ENCODE data around the gene RNPEP.

The RNPEP gene

DNA sequence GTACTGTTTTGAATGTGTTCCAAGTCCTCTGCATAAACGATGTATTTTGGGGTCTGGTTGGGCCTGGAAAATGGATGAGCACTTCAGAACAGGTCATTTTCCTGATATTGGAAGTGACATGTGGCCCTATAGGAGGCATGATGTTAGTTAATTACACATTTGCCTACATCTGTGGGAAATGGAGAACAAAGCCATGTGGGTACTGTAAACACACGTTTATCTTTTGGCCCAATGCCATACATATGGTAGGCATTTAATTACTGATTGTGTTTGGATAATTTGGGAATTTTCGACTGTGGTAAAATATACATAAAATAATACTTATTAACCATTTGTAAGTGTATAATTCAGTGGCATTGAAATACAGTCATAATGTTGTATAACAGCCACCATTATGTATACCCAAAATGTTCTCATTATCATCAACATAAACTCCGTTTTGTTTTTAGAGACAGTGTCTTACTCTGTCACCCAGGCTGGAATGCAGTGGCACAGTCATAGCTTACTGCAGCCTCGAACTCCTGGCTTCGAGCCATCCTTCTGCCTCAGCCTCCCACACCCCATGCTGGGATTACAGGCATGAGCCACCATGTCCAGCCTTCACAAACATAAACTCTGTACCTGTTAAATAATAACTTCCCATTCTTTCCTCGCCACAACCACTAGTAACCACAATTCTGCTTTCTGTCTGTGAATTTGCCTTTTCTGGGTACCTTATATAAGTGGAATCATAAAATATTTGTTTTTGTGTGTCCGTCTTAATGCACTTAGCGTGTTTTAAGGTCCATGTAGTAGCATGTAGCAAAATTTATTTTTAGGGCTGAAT, 11.9 kb upstream of the RNPEP start:
- Histone ChIP-seq H3K4ac (ENCODE audit: low read depth, low read length) (no peak overlapping the region), H2AFZ (ENCODE audit: insufficient read depth, low read length, poor library complexity) (no peak overlapping the region), H4K8ac (ENCODE audit: low read depth, low read length) (no peak overlapping the region), H3K36me3 (ENCODE audit: control insufficient read depth in 1 of 2, insufficient read depth in 2 of 2, low read length in 2 of 2) (peaks cover 18 to 25% of the 10 kb centered on the region in 2 experiments), H3K4me2 (ENCODE audit: low read length) (no peak overlapping the region), H3K27me3 (ENCODE audit: insufficient read depth, low read length) (no peaks in the 10 kb centered on the region), H3K4me3 (ENCODE audit: low read depth, low read length) (no peak overlapping the region), H3K79me2 (ENCODE audit: control insufficient read depth, insufficient read depth, low read length, poor library complexity) (no peaks in the 10 kb centered on the region), H3K18ac (ENCODE audit: low read length) (no peak overlapping the region), H4K91ac (ENCODE audit: low read depth, low read length) (no peak overlapping the region), H3K23ac (ENCODE audit: low read length) (no peak overlapping the region), H3K27ac (ENCODE audit: low read depth, low read length) (no peak overlapping the region), H2BK12ac (ENCODE audit: low read length) (no peak overlapping the region), H3K79me1 (ENCODE audit: low read length) (no peaks in the 10 kb centered on the region), H3K14ac (ENCODE audit: low read length) (no peak overlapping the region), H2BK5ac (ENCODE audit: low read depth, low read length, poor library complexity) (no peak overlapping the region), H3K9me3 (ENCODE audit: insufficient read depth, low read depth, low read length) (no peaks in the 10 kb centered on the region), H2AK5ac (ENCODE audit: low read length) (no peak overlapping the region), H4K12ac (ENCODE audit: low read depth, low read length) (no peak overlapping the region), H2BK120ac (ENCODE audit: insufficient read depth, low read length, poor library complexity) (no peak overlapping the region), H3K4me1 (ENCODE audit: control insufficient read depth in 1 of 2, insufficient read depth in 2 of 2, low read length in 2 of 2) (no peaks in the 10 kb centered on the region), H3K9ac (ENCODE audit: low read length) (no peak overlapping the region)
- no CpG with 5 or more reads among the region's 9 CpGs for WGBS (ENCODE audit: extremely low coverage, insufficient coverage, insufficient read length)
- no peak for DNase-seq

- Histone ChIP-seq H2BK5ac (ENCODE audit: low read depth, low read length, poor library complexity) (no peak overlapping the region), H3K4me2 (ENCODE audit: low read length) (peak overlapping the region; percentile 49), H3K4me1 (ENCODE audit: control insufficient read depth in 1 of 2, insufficient read depth in 2 of 2, low read length in 2 of 2) (peaks cover 2 to 4% of the 10 kb centered on the region in 2 experiments), H2BK120ac (ENCODE audit: insufficient read depth, low read length, poor library complexity) (no peak overlapping the region), H3K27me3 (ENCODE audit: insufficient read depth, low read length) (no peaks in the 10 kb centered on the region), H3K4me3 (ENCODE audit: low read depth, low read length) (peak overlapping the region; percentile 94), H3K36me3 (ENCODE audit: control insufficient read depth in 1 of 2, insufficient read depth in 2 of 2, low read length in 2 of 2) (no peaks in the 10 kb centered on the region), H2BK12ac (ENCODE audit: low read length) (no peak overlapping the region), H3K9me3 (ENCODE audit: insufficient read depth, low read depth, low read length) (no peaks in the 10 kb centered on the region), H3K14ac (ENCODE audit: low read length) (no peak overlapping the region), H3K27ac (ENCODE audit: low read depth, low read length) (no peak overlapping the region), H3K79me2 (ENCODE audit: control insufficient read depth, insufficient read depth, low read length, poor library complexity) (peaks cover 11% of the 10 kb centered on the region), H3K79me1 (ENCODE audit: low read length) (peaks cover 6% of the 10 kb centered on the region), H2AFZ (ENCODE audit: insufficient read depth, low read length, poor library complexity) (no peak overlapping the region), H4K8ac (ENCODE audit: low read depth, low read length) (peak overlapping the region; percentile 1), H3K9ac (ENCODE audit: low read length) (no peak overlapping the region), H2AK5ac (ENCODE audit: low read length) (no peak overlapping the region), H4K12ac (ENCODE audit: low read depth, low read length) (no peak overlapping the region), H3K18ac (ENCODE audit: low read length) (no peak overlapping the region), H4K91ac (ENCODE audit: low read depth, low read length) (no peak overlapping the region), H3K4ac (ENCODE audit: low read depth, low read length) (no peak overlapping the region), H3K23ac (ENCODE audit: low read length) (no peak overlapping the region)
- DNase-seq, result no peak
- WGBS (ENCODE audit: extremely low coverage, insufficient coverage, insufficient read length), result no CpG with 5 or more reads among the region's 31 CpGs
Measured at GRCh38 chr1:201982082-201982622, 296 bp upstream of the RNPEP start.

- peak in 1 of 2 donors; percentile 87 for DNase-seq
- no peaks in the 10 kb centered on the region for H3K9me3 ChIP-seq (ENCODE audit: insufficient read depth, low read depth, low read length)
- H3K4me2 ChIP-seq (ENCODE audit: low read length), result peak overlapping the region; percentile 89
- no peaks in the 10 kb centered on the region for H3K27me3 ChIP-seq (ENCODE audit: insufficient read depth, low read length)
- H3K79me2 ChIP-seq (ENCODE audit: control insufficient read depth, insufficient read depth, low read length, poor library complexity), result peaks cover 11% of the 10 kb centered on the region
- peak overlapping the region; percentile 98 for H4K8ac ChIP-seq (ENCODE audit: low read depth, low read length)
- H3K36me3 ChIP-seq (ENCODE audit: control insufficient read depth in 1 of 2, insufficient read depth in 2 of 2, low read length in 2 of 2), result peaks cover 0 to under 1% of the 10 kb centered on the region in 2 experiments
- H3K14ac ChIP-seq (ENCODE audit: low read length), result peak overlapping the region; percentile 57
- no peak overlapping the region for H2BK12ac ChIP-seq (ENCODE audit: low read length)
- peak overlapping the region; percentile 39 for H4K12ac ChIP-seq (ENCODE audit: low read depth, low read length)
- no peak overlapping the region for H3K23ac ChIP-seq (ENCODE audit: low read length)
- no peak overlapping the region for H2BK5ac ChIP-seq (ENCODE audit: low read depth, low read length, poor library complexity)
- peak overlapping the region; percentile 94 for H3K4me3 ChIP-seq (ENCODE audit: low read depth, low read length)
- H3K4me1 ChIP-seq (ENCODE audit: control insufficient read depth in 1 of 2, insufficient read depth in 2 of 2, low read length in 2 of 2), result peaks cover 2 to 4% of the 10 kb centered on the region in 2 experiments
- H3K18ac ChIP-seq (ENCODE audit: low read length), result no peak overlapping the region
- no peak overlapping the region for H2AK5ac ChIP-seq (ENCODE audit: low read length)
- peak overlapping the region; percentile 86 for H4K91ac ChIP-seq (ENCODE audit: low read depth, low read length)
- H2BK120ac ChIP-seq (ENCODE audit: insufficient read depth, low read length, poor library complexity), result no peak overlapping the region
- peak overlapping the region; percentile 87 for H2AFZ ChIP-seq (ENCODE audit: insufficient read depth, low read length, poor library complexity)
- no CpG with 5 or more reads among the region's 11 CpGs for WGBS (ENCODE audit: extremely low coverage, insufficient coverage, insufficient read length)
- peak overlapping the region; percentile 65 for H3K27ac ChIP-seq (ENCODE audit: low read depth, low read length)
- peak overlapping the region; percentile 73 for H3K9ac ChIP-seq (ENCODE audit: low read length)
- no peak overlapping the region for H3K4ac ChIP-seq (ENCODE audit: low read depth, low read length)
- H3K79me1 ChIP-seq (ENCODE audit: low read length), result peaks cover 6% of the 10 kb centered on the region
Measured at GRCh38 chr1:201983380-201983805, 945 bp downstream of the RNPEP start.

- Histone ChIP-seq H3K79me2 (ENCODE audit: control insufficient read depth, insufficient read depth, low read length, poor library complexity) (peaks cover 11% of the 10 kb centered on the region), H4K12ac (ENCODE audit: low read depth, low read length) (no peak overlapping the region), H3K23ac (ENCODE audit: low read length) (no peak overlapping the region), H2BK120ac (ENCODE audit: insufficient read depth, low read length, poor library complexity) (no peak overlapping the region), H3K18ac (ENCODE audit: low read length) (no peak overlapping the region), H2BK5ac (ENCODE audit: low read depth, low read length, poor library complexity) (no peak overlapping the region), H3K27ac (ENCODE audit: low read depth, low read length) (no peak overlapping the region), H3K4me2 (ENCODE audit: low read length) (no peak overlapping the region), H2AK5ac (ENCODE audit: low read length) (no peak overlapping the region), H2AFZ (ENCODE audit: insufficient read depth, low read length, poor library complexity) (no peak overlapping the region), H3K9me3 (ENCODE audit: insufficient read depth, low read depth, low read length) (no peaks in the 10 kb centered on the region), H2BK12ac (ENCODE audit: low read length) (no peak overlapping the region), H3K79me1 (ENCODE audit: low read length) (peaks cover 6% of the 10 kb centered on the region), H3K4me3 (ENCODE audit: low read depth, low read length) (no peak overlapping the region), H3K9ac (ENCODE audit: low read length) (no peak overlapping the region), H3K4me1 (ENCODE audit: control insufficient read depth in 1 of 2, insufficient read depth in 2 of 2, low read length in 2 of 2) (peaks cover 2 to 4% of the 10 kb centered on the region in 2 experiments), H3K14ac (ENCODE audit: low read length) (no peak overlapping the region), H4K8ac (ENCODE audit: low read depth, low read length) (no peak overlapping the region), H4K91ac (ENCODE audit: low read depth, low read length) (no peak overlapping the region), H3K27me3 (ENCODE audit: insufficient read depth, low read length) (no peaks in the 10 kb centered on the region), H3K36me3 (ENCODE audit: control insufficient read depth in 1 of 2, insufficient read depth in 2 of 2, low read length in 2 of 2) (peaks cover 5 to 9% of the 10 kb centered on the region in 2 experiments), H3K4ac (ENCODE audit: low read depth, low read length) (peak overlapping the region; percentile 49)
- WGBS (ENCODE audit: extremely low coverage, insufficient coverage, insufficient read length), result no CpG with 5 or more reads among the region's 3 CpGs
- DNase-seq, result no peak
Measured at GRCh38 chr1:201984446-201984845, 2.0 kb downstream of the RNPEP start.

All from trophoblast cell (in vitro differentiated cells and primary cell).